ENCODE results near the gene SRL.

Gene SRL

DNA sequence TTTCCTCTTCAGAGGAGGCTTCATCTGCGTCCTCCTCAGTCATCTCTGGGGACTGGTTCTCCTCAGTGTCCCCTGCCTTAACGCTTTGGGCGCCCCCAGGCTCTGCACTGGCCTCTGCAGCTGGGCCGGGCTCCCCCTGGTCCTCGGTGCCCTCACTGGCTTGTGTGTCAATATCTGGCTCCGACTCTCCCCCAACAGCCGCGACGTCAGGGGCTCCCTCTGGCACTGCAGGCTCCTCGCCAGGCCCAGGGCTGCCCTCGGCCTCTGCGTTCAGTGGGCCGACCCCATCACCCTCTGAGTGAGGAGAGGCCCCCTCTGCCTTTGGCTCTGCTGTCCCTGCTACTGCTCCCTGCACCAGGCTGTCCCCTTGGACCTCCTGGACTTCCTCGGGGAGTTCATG is 34.7 kb downstream of the SRL start:
- DNase-seq (ENCODE audit: low read depth), result no peak
- TF ChIP-seq, protein P1, sequence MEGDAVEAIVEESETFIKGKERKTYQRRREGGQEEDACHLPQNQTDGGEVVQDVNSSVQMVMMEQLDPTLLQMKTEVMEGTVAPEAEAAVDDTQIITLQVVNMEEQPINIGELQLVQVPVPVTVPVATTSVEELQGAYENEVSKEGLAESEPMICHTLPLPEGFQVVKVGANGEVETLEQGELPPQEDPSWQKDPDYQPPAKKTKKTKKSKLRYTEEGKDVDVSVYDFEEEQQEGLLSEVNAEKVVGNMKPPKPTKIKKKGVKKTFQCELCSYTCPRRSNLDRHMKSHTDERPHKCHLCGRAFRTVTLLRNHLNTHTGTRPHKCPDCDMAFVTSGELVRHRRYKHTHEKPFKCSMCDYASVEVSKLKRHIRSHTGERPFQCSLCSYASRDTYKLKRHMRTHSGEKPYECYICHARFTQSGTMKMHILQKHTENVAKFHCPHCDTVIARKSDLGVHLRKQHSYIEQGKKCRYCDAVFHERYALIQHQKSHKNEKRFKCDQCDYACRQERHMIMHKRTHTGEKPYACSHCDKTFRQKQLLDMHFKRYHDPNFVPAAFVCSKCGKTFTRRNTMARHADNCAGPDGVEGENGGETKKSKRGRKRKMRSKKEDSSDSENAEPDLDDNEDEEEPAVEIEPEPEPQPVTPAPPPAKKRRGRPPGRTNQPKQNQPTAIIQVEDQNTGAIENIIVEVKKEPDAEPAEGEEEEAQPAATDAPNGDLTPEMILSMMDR (conservative IDR thresholded peaks at IDR 0.05; ENCODE audit: low read length), result no peak

DNA sequence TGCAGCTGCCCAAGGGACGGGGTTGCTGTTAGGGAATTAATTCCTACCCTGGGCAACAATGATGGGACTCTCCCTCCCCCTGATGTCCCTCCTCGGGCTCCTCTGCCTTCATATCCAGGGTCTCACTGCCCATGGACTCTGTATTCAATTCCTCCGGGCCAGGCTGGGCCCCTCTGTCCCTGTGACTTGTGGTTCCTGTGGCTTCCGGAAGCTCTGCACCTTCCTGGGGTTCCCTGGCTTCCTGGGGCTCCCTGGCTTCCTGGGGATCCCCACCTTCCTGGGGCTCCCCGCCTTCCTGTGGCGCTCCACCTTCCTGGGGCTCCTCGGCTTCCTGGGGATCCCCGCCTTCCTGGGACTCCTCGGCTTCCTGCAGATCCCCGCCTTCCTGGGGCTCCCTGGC is 35.2 kb downstream of the SRL start:
- no peak for DNase-seq (ENCODE audit: low read depth)
- TF ChIP-seq, protein P1 (conservative IDR thresholded peaks at IDR 0.05; ENCODE audit: low read length), result no peak
- no peak overlapping the region for H3K4me3 ChIP-seq (ENCODE audit: low read length)

More for the DNA sequence above, 34.7 kb downstream of the SRL start:
- no peak overlapping the region for H3K4me3 ChIP-seq (ENCODE audit: low read length)

DNA sequence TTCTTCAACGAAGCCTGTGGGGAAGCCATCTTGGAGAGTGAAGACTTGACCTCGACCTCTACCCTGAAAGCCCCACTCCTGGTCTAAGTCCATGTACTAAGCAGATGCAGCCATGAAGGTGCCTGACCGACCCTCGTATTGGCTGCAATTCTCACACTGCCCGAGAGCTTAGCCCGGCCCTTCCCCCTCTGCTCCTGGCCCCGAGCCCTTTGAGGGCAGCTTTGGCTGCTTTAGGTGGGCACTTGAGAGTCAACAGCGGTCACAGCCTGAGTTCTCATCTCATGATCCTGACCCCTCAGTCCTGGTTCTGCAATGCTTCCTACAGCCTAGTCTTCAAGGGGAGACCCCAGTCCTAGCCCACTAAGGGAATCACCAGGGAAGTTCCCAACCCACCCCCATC is 35.9 kb downstream of the SRL start:
- H3K4me3 ChIP-seq (ENCODE audit: low read length), result no peak overlapping the region
- TF ChIP-seq, protein P1 (conservative IDR thresholded peaks at IDR 0.05; ENCODE audit: low read length), result no peak
- DNase-seq (ENCODE audit: low read depth), result no peak

DNA sequence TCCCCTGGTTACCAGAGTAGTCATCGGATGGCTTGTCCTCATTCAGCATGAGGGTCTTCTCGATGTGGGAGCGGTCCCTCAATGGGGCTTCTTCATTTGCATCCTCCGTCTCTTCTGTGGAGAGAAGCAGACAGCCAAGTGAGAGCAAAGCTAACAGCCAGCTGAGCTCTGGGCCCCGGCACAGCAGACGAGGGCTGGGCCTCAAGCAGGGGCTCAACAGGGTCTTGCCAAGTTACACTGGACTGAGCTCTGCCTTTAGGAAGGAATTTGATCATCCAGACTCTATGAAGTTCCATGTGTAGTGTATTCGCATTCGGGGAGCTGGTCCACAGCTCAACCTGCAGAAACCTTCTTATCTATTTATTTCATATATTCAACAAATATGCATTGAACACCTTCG is 37.4 kb downstream of the SRL start:
- DNase-seq (ENCODE audit: low read depth), result no peak
- no peak overlapping the region for H3K4me3 ChIP-seq (ENCODE audit: low read length)
- TF ChIP-seq, protein P1 (conservative IDR thresholded peaks at IDR 0.05; ENCODE audit: low read length), result no peak

DNA sequence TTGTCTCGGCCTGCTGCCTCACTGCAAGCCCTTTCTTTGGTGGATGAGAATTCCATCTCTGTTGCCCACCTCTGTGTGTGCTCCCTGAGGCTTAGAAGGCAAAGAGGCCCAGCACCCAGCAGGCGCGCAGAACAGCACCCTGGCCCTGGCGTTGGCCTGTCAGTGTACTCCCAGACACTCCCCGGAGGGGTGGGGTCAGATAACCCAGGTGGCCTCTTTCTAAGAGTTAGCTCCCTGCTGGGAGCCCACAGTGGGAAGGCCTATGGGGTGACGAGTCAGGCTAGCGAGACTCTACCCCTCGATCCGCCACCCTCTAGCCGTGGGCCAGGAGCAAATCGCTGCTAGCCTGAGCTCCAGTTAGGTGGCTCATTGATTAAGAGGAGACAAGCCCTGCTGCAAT is 38.1 kb downstream of the SRL start:
- no peak for DNase-seq (ENCODE audit: low read depth)
- no peak overlapping the region for H3K4me3 ChIP-seq (ENCODE audit: low read length)
- TF ChIP-seq, protein P1 (conservative IDR thresholded peaks at IDR 0.05; ENCODE audit: low read length), result no peak

DNA sequence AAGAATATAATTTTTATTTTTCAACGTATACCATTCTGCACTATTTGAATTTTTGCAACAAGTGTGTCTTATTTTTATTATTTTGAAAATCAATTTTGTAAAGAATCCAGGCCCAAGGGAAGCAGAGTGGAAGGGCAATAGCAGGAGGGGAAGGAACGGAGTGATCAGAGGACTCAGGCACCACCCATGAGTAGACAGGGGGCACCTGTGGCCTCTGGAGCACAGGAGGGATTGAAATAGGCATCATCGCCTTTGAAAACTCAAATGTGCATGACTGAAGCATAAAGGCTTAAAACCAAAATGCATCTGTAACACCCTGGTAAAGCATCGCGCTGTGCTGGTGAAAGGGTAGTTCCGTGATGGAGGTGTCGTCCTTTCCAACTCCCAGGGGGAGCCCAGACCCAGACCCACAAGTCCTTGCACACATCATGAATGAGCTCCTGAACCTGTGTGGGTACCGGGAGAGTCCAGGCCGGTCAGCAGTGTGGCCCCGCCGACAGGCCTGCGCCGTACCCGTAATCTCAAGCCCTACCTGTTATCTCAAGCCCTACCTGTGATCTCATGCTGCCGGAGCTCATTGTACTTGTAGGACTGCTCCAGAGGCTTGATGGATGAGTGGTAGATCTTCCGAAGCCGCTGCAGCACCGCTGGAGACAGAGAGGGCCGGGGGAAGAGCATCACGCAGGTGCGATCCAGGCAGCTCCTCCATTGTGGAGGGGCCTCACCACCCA is 39.1 kb downstream of the SRL start:
- no peak overlapping the region for H3K4me3 ChIP-seq (ENCODE audit: low read length)
- no peak for DNase-seq (ENCODE audit: low read depth)
- TF ChIP-seq, protein P1 (conservative IDR thresholded peaks at IDR 0.05; ENCODE audit: low read length), result no peak

DNA sequence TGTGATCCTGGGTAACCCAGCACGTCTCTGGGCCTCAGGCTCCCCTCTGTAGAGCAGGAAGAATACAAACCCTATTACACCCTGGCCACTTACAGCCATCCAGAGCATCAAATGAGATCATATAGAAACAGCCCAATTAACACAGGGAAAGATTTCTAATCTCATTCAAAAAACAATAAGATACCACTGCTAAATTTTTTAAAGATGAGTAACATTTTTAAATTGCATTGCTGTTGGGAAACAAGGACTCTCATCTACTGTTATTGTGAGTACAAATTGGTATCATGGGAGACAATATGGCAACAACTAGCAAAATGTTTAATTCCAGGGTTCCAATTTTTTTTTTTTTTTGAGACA is 41.1 kb downstream of the SRL start:
- TF ChIP-seq, protein P1 (conservative IDR thresholded peaks at IDR 0.05; ENCODE audit: low read length), result no peak
- H3K4me3 ChIP-seq (ENCODE audit: low read length), result no peak overlapping the region
- DNase-seq (ENCODE audit: low read depth), result peak; percentile 69

Data from AG10803 (cell line).